C4-2B (cell line): ENCODE data around the gene ACADSB.

Experiments used
- H3K27ac ChIP-seq: fragments of 450-650 bp; 2 replicates; pipeline ENCODE4 v1.5.1; 2017
- CTCF ChIP-seq: fragments of 450-650 bp; conservative IDR thresholded peaks from 2 replicates; pipeline ENCODE4 v1.5.1; 2017; ENCODE audit warnings: mild to moderate bottlenecking
- ZFX ChIP-seq: fragments of 450-650 bp; IDR thresholded peaks from 2 replicates; pipeline ENCODE4 v1.6.1; 2017

Gene ACADSB

GRCh38 chr10:123087348-123087747, 78.5 kb downstream of the ACADSB start:
- no peak for TF ChIP-seq CTCF
- TF ChIP-seq ZFX = no peak
- H3K27ac ChIP-seq = no peak overlapping the region

DNA sequence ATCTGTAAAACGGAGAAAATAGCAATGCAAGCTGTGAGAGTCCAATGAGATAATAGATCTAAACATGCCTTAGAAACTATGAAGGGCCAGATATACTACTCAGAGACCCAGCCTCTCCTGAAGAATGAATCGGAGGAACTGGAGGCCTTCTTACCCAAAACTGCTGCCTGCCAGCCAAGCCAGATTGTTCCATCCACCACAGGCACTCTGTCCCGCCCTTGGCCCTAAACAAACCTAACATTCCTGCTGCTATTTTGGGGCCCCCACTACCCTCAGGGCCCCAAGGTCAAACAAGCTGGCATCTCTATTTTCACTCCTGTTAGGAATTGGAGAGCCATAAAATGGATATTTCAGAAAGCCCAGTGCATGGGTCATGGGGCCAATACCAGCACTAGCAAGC, 79.0 kb downstream of the ACADSB start:
- no peak overlapping the region for H3K27ac ChIP-seq
- TF ChIP-seq ZFX (no peak), CTCF (no peak)

DNA sequence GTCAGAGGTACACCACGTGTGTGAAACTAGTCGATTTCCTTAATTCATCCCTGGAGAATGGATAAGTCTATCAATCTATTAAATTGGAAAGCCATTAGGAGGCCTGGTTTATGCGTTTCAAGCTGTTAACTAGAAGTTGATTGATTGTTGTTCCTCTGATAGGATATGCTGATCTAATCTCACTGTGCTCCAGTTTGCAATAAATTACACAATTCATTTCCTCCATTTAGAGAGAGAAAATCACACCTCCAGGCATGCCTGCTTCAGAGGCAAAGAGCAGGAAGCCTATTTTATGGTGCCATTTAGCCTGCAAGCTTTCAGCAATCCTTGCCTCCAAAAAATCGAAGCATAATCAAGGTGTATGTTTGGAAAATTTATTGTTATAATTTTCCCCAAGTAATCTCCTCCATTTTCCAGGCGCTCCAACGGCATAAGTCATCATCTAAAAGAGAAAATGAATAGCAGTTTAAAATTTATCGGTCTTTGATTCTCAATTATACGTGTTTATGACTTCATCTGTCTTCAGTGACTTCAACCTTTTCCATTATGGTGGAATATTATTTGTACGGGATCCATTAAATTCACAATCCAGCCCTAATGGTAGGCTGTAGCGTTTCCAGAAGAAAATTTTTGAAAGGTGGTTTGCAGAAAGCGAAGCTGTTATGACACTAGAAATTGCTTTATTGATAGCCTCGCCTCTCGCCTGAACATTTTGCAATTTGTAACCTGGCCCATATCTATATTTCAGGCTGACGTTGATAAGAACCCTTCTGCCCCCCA, 84.0 kb downstream of the ACADSB start:
- H3K27ac ChIP-seq = no peak overlapping the region
- TF ChIP-seq CTCF (no peak), ZFX (no peak)

DNA sequence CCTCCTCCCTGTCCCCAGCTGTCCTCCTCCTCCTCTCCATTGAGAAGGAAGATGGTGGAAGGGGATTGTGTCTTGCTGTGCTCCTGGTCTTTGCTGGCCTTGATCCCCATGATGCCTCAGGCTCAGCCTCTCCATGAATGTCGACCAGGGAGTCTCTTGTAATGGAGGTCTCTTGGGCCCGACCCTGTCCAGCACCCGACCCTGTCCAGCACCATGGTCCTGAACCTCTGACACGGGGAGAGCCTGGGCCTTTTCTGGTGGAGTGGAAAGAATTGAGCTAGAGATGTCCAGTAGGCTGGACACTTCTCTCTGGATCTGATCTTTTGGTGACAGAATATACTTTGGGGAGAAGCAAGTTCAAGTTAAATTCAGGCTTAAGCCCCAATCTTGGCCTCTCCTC, 84.7 kb downstream of the ACADSB start:
- H3K27ac ChIP-seq = no peak overlapping the region
- no peak for TF ChIP-seq ZFX
- TF ChIP-seq CTCF = no peak

DNA sequence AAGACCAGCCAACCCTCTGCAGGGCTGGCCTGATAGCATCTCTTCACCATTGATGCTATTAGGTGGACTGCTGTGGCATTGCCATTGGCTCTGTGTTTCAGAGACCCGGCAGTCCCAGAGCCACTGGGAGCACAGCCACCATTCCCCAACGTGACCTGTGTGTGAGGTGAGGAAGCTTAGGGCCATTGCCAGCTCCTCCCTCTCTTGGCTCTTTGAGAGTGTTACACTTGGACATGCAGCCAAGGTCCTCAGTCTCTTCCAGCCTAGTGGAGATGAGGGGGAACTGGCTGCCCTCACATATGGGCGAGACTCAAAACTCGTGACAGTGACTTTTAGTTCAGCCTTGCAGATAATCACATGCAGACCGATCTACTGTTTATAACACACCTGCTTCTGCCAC, 87.6 kb downstream of the ACADSB start:
- TF ChIP-seq ZFX (no peak), CTCF (no peak)
- H3K27ac ChIP-seq = no peak overlapping the region

GRCh38 chr10:123097039-123097438, 88.2 kb downstream of the ACADSB start:
- no peak for TF ChIP-seq CTCF
- no peak for TF ChIP-seq ZFX

GRCh38 chr10:123100030-123100762, 91.4 kb downstream of the ACADSB start:
- TF ChIP-seq CTCF (no peak), ZFX (no peak)
- H3K27ac ChIP-seq = no peak overlapping the region

More at GRCh38 chr10:123097039-123097438, 88.2 kb downstream of the ACADSB start:
- H3K27ac ChIP-seq = no peak overlapping the region
